HG03342 (cell line): ENCODE results near the gene IFIH1.

ENCODE experiments used
- ATAC-seq: cut with Tn5 transposase; IDR thresholded peaks from one replicate; pipeline ENCODE4 v1.9.1; 2021; ENCODE audit warnings: mild to moderate bottlenecking, moderate library complexity; ENCODE audit not compliant: unreplicated experiment

The IFIH1 gene

GRCh38 chr2:162318328-162319180 lies at the start of gene IFIH1:
TSS of gene IFIH1 (minus strand) at chr2:162318684. CDS start at chr2:162318307, 377 bp downstream.
- ATAC-seq = peak; percentile 79

- ATAC-seq = no peak
Observed at GRCh38 chr2:162365392-162365791, 46.9 kb upstream of the IFIH1 start.

GRCh38 chr2:162344617-162344950 lies 26.1 kb upstream of the IFIH1 start:
- ATAC-seq = no peak

- peak; percentile 98 for ATAC-seq
Observed at GRCh38 chr2:162343824-162344616, 25.5 kb upstream of the IFIH1 start, which contains the start of gene GCA. TSS of gene GCA (plus strand) at chr2:162344132. CDS start at chr2:162344249, 117 bp downstream.

GRCh38 chr2:162343492-162343823 lies 25.0 kb upstream of the IFIH1 start:
- peak; percentile 0 for ATAC-seq

GRCh38 chr2:162342841-162343240 lies 24.4 kb upstream of the IFIH1 start:
- ATAC-seq = no peak

GRCh38 chr2:162342321-162342720 lies 23.8 kb upstream of the IFIH1 start:
- ATAC-seq = no peak

- no peak for ATAC-seq
Observed at GRCh38 chr2:162340822-162341221, 22.3 kb upstream of the IFIH1 start.

- no peak for ATAC-seq
Observed at GRCh38 chr2:162337868-162338267, 19.4 kb upstream of the IFIH1 start.

GRCh38 chr2:162333968-162334367 lies 15.5 kb upstream of the IFIH1 start:
- ATAC-seq = peak; percentile 73

- no peak for ATAC-seq
Observed at GRCh38 chr2:162330881-162331280, 12.4 kb upstream of the IFIH1 start.

- ATAC-seq = peak; percentile 54
Observed at GRCh38 chr2:162328424-162329157, 10.1 kb upstream of the IFIH1 start.

GRCh38 chr2:162327806-162328205 lies 9.3 kb upstream of the IFIH1 start:
- no peak for ATAC-seq

GRCh38 chr2:162327134-162327769 lies 8.8 kb upstream of the IFIH1 start:
- no peak for ATAC-seq

GRCh38 chr2:162324953-162325352 lies 6.5 kb upstream of the IFIH1 start:
- no peak for ATAC-seq

GRCh38 chr2:162320864-162321517 lies 2.5 kb upstream of the IFIH1 start:
- no peak for ATAC-seq

GRCh38 chr2:162317861-162318327 lies 590 bp downstream of the IFIH1 start:
- peak; percentile 3 for ATAC-seq

GRCh38 chr2:162317058-162317742 lies 1.3 kb downstream of the IFIH1 start:
- no peak for ATAC-seq

- ATAC-seq = no peak
Observed at GRCh38 chr2:162316590-162316989, 1.9 kb downstream of the IFIH1 start.

GRCh38 chr2:162315938-162316337 lies 2.5 kb downstream of the IFIH1 start:
- no peak for ATAC-seq
